Stimulated activated CD4-positive, alpha-beta T cell treated with anti-CD3 and anti-CD28 coated beads, Interleukin-12 subunit alpha, Interleukin-12 subunit beta, amount 100 ng/mL, for 4 hours (primary cell): ENCODE measurements around the gene RNF135.
A peak's percentile ranks its signal among the peaks of the same experiment; 100 is the strongest.
"Not testable (repeated sequence)": the region's sequence is repeated elsewhere in the genome, so short reads cannot be mapped to it uniquely, and the experiment has no call there.

Source experiments
- DNase-seq: peaks from one replicate; pipeline ENCODE4 v3.0.0-alpha.2; 2020

Gene RNF135

GRCh38 chr17:30970831-30971567, at the start of gene RNF135:
Gene RNF135 (plus strand): TSS chr17:30971039. CDS start chr17:30971074, 35 bp downstream.
- peak; percentile 56 for DNase-seq

GRCh38 chr17:30921544-30922196, 49.2 kb upstream of the RNF135 start, which contains the start of gene ADAP2:
Gene ADAP2 (plus strand): TSS chr17:30921945. CDS start chr17:30922015, 70 bp downstream.
- DNase-seq: no peak

GRCh38 chr17:30922235-30923030, 48.4 kb upstream of the RNF135 start:
- DNase-seq: no peak

- no peak for DNase-seq
Measured at GRCh38 chr17:30924341-30924740, 46.5 kb upstream of the RNF135 start.

- no peak for DNase-seq
Measured at GRCh38 chr17:30926516-30926915, 44.3 kb upstream of the RNF135 start.

- no peak for DNase-seq
Measured at GRCh38 chr17:30927756-30928155, 43.1 kb upstream of the RNF135 start.

- no peak for DNase-seq
Measured at GRCh38 chr17:30928584-30928983, 42.3 kb upstream of the RNF135 start.

- no peak for DNase-seq
Measured at GRCh38 chr17:30929081-30929633, 41.7 kb upstream of the RNF135 start.

- DNase-seq: not testable (repeated sequence)
Measured at GRCh38 chr17:30929861-30930260, 41.0 kb upstream of the RNF135 start.

GRCh38 chr17:30930495-30930894, 40.3 kb upstream of the RNF135 start:
- DNase-seq: no peak

GRCh38 chr17:30931582-30931981, 39.3 kb upstream of the RNF135 start:
- not testable (repeated sequence) for DNase-seq

GRCh38 chr17:30933966-30934365, 36.9 kb upstream of the RNF135 start:
- no peak for DNase-seq

- no peak for DNase-seq
Measured at GRCh38 chr17:30939051-30939689, 31.7 kb upstream of the RNF135 start.

- no peak for DNase-seq
Measured at GRCh38 chr17:30942308-30943079, 28.3 kb upstream of the RNF135 start.

- no peak for DNase-seq
Measured at GRCh38 chr17:30947796-30948195, 23.0 kb upstream of the RNF135 start.

GRCh38 chr17:30950189-30950588, 20.6 kb upstream of the RNF135 start:
- no peak for DNase-seq

- no peak for DNase-seq
Measured at GRCh38 chr17:30950669-30951399, 20.0 kb upstream of the RNF135 start.

GRCh38 chr17:30952638-30953393, 18.0 kb upstream of the RNF135 start:
- no peak for DNase-seq

- no peak for DNase-seq
Measured at GRCh38 chr17:30954046-30954830, 16.6 kb upstream of the RNF135 start.
